G401 (cell line): ENCODE results near the gene HOXD3. TPM values are rescaled to one million over a fixed set of nuclear protein-coding genes. Genes with fewer than 3 reads are reported as not detected.

Source experiments
- DNase-seq: peaks from one replicate; pipeline ENCODE4 v3.0.0-alpha.2; 2015; ENCODE audit warnings: low spot score
- in situ Hi-C: cut with HindIII; loops from 2 replicates; pipeline ENCODE4 v1.10.0; 2016; ENCODE audit warnings: low sequenced_read_pairs, mixed read lengths
- total RNA-seq: library from RNA; depleted of rRNA; stranded (reverse); fragments of >200 nt; shearing (Covaris generic); gene quantifications from 2 replicates; pipeline ENCODE4 v1.2.3, GENCODE V29; 2014

HOXD3 gene
- total RNA-seq, 1 experiment from 2014 or later = 6.5 TPM

DNA sequence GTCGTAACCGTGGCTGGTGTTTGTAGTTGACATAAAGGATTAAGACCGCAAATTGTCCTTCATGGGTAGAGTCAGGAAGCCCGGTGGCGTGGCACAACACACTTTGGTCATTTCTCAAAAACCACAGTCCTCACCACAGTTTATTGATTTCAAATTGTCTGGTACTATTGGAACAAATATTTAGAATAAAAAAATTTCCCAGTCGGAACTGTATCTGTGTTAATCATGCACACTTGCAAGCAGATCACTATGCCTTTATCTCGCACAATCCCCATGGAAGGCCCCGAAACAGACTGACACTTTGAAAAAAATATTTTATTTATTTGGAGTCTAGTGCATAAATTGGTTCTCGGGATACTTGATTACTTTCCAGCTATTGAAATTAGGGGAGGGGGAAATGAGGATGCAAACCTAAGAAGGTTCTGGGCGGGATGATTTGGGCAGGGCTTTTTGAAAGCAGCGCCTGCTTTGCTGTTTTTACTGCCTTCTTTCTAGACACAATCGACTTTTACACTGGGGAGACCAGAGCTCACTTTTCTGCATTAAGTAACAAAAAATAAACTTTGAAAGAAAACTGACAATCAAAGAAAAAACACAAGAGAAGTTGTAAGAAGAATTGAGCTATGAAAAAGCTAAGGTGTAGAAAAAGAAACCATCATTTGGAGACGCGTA lies 15.9 kb downstream of the HOXD3 start:
- in situ Hi-C loops = no loop called here

DNA sequence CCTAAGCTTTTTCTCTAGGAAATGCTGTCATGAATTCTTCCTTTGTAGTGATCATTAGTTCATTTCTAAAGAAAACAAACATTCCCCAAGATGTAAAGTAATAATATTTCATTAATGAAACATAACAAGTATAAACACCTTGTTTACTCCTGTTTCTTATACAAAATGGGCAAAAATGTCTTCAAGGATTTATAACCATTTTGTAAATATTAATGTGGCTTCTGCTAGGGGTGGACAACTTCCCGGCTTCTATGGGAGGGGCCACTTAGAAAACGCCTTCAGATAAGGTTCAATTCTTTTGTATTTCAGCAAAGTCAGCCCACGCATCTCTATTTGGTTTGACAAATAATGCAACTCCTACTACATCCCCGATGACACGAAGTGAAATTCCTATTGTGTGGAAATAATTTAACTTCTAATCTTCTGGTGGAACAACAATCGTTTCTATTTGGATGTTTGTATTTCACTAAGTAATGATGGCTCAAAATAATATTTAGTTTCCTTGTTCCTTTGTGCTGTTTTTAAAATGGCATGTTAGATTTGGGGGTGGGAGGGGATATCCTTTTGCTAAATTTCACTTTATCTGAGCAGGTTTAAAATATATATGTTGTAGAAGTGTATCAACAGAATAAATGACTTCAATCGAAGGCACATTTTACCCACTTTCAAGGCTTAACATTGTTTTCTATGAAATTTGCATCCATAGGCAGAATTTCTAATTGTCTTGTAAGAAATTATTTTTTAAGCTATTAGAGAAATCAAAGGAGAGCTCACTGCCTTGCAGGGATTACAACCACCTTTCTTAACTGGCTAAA lies 16.7 kb downstream of the HOXD3 start:
- no peak for DNase-seq
- in situ Hi-C loops = no loop called here

More for the DNA sequence above, 15.9 kb downstream of the HOXD3 start:
- no peak for DNase-seq

DNA sequence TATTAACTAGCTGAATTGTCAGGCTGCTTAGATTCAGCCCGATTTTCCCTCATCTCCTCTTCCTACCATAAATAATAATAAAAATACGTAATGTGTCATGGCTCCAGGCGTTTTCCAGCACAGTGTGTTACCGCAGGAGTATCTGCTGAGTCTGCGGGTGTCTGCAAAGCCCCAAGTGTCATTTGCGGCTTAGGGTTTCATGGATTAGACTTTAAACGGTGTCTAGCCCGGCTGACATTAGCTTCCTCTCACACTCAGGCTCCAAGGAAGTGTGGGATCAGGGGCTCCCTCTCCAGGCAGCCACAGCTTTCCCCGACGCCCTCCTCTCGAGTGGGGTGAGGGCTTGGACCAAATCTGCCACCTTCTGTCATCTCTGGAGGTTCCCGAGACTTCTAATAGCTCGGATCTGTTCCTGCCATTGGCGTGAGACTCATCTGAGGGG lies 17.3 kb downstream of the HOXD3 start:
- no peak for DNase-seq
- in situ Hi-C loops = no loop called here

DNA sequence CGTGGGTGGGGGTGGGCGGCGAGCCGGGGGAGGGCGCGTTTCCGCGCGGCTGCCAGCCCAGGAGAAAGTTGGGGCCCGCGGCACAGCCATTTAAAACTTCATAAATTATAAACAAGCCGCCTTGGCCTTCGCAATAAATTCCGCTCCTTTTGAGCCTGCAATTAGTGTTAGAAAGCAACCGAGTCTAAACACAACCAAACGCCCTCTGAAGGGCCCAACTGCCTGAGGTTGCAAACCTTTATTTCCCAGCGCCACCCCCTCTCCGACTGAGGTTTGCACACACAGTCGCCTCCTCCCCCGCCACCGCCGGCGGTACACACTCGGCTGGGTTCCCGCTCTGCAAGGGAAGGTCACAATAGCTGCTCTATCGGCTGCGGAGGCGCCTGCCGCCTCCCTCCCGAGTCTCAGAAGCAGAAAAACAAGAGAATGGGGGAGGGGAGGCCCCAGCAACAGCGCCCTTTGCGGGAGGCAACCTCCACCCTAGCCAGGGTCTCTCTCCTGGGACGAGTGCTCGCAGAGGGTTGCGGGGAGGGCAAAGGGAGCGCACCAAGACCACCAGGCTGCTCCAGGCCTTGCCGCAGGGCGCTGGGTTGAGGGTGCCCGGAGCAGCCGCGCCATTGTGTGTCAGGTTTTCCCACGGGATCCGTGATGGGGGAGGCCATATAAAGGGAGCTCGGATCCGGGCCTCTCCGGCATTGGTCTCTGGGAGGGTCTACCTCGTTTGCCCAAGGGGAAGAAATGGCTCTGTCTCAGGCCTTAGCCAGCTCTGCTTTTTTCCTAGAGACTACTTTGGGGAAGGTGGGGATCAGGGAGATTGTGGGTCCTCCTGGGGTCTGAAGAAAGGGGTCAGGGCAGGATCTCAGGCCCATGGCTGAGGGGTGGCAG lies 18.0 kb downstream of the HOXD3 start:
- in situ Hi-C loops = no loop called here

DNA sequence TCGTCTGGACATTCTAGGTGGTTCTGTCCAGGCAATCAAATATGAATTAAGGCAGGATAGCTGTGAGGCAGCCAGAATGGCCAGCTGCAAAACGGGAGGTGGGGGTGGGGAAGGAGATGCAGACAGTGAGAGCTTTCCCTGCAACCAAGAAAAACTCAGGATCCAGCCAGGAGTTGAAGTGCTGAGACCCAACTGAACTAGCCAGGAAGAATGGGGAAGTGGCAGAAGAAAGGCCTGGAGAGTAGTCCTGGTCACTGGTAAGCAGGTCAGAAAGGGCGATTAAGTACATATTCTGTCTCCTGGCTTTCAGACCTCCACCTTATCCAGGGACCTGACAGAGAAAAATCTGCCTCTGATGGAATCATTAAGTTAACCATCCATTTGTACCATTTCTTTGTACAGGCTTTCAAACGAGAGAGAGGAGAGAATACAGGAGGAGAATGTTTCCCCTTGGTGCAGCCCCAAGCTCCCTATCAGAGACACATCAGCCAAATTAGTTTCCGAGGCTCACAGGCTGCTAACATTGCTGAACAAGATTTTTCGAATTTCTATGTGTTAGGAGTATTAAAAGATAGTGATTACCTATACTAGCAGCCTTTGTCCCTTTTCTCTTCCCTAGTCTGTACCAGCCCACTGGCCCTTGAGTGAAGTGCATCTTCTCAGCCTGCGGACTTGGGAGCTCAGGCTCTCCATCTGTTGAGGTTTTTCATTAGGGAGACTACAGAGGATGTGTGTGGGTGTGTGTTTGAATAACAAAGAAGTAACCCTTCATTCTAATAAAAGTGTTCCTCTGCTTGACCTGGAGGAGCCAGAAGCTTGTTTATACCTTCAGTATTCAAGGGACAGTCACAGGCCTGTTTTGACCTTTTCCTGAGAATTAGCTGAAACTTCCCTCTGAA lies 18.9 kb downstream of the HOXD3 start:
- in situ Hi-C loops = no loop called here
- no peak for DNase-seq

More for the DNA sequence above, 18.0 kb downstream of the HOXD3 start:
- no peak for DNase-seq

DNA sequence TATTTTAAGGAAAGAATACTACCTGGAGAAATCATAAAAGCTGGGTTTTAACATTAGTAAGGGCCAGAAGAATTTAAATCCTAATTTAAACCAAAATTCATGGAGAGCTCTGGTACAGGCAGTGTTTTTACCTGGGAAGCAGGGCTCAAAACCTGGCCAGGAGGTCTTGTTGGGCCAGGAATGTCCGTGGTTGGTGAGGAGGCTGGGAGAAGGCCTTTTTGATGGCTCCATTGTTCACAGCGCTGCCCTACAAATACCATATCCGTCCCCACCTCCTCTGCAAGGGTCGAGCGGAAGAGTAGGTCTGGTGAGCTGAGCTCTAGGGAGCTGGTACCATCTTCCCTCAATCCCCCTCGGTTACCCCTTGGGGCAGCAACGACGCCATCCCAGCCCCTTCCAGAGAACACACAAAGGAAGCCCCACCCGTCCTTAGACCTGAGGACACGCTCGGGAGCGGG lies 20.5 kb downstream of the HOXD3 start:
- no peak for DNase-seq

DNA sequence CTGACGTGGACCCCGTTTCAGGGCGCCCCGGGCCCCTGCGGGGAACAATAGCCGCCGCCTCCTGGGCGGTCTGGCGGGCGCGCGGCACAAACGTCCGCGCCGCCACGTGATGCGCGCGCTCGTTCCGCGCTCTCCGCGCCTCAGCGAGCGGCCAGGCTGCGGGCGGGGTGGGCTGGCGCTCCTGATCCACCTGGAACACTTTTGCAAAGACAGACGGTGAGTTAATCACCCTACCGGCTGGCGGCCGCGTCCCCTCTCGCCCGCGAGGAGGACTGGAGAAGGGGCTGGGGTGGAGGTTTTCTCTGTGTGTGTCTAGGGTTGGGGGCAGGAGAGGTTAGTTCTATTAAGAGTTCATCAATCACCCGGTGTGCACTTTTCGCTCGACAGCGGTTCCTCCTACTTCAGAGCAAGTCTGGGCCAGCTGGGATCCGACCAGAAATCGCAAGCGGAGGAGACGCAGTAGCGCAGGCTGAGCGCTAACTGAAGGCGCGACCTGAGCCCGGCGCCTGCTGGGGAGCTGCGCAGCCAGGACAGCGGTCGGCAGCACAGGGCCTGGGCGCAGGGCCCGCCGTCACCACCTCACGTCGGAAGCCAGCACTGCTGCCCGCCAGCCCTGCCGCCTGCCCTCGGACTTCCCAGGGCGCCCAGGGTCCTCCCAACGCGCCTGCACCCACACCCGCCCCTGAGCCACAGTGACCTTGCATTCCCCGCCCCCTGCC lies 21.1 kb downstream of the HOXD3 start:
- in situ Hi-C loops = no loop called here
- no peak for DNase-seq

More for the DNA sequence above, 20.5 kb downstream of the HOXD3 start:
- in situ Hi-C loops = no loop called here

DNA sequence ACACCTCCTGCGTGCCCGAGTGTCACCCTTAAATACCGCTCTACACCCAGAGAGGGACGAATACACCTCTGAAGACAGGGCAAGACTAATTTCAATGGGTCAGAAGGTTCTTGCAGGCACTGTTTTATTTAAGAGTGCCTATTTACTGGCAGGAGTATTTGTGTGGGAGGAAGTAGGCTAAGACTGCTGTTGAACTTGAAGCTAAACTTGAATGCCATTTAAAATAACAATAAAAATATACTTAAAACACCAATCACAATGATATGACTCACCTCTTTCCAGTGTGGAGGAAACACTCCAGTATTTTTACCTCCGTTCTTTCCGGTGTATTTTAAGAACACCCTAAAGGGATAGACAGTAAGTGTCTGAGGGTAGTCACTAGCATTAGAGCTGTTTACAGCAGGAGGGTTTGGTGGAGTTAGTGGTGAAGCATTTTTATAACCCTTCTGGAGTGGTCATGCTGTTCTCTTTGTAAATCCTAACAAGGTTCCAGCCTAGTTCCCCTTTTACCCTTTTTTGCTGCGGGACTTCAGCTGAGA lies 21.7 kb downstream of the HOXD3 start:
- in situ Hi-C loops = no loop called here
- no peak for DNase-seq

DNA sequence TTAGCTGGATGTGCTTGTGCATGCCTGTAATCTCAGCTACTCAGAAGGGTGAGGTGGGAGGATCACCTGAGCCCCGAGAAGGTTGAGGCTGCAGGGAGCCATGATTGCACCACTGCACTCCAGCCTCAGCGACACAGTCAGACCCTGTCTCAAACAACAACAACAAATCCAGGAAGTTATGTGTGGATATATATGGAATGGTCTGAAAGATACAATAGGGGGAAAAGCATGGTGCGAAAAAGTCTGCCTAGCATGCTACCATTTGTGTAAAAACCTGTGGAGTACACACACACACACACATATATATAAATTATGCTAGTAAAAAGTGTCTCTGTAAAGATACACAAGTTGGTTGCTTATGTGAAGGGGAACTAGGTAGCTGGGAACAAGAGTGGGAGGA lies 24.4 kb downstream of the HOXD3 start:
- no peak for DNase-seq
- in situ Hi-C loops = no loop called here

DNA sequence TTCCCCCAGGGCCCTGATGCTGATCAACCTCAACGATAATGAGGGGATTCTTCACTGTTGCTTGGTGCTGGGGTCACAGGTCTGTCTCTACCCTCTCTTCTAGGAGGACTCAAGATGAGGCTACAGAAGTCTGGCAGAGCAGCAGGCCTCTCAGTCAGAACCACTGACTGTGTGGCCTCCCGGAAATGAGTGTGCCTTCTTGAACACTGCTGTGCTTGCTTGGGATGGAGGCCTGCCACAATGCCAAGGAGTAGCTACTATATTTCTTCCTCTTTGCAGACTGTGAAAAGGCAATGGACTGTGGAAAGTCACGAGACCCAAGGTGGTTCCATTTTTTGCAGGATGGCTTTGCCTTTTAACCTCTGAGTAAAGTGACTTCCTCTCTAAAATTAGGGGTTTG lies 25.6 kb downstream of the HOXD3 start:
- in situ Hi-C loops = no loop called here
- DNase-seq = no peak

DNA sequence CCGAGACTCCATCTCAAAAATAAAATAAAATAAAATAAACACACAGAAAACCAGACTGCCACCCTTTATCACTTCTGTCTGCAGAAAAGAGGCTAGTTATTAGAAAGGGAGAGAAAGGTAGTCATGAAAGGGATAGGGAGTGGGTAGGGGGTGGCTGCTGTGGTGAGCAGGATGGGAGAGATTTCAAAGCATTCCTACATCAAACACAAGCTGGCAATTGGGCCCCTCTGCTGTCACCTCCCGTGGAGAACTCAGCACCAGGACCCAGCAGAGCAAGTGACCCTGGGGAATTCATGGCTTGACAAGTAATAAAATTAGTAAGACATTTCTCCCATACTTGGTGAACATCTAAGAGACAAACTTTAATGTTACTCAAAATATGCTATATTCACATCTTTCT lies 27.6 kb downstream of the HOXD3 start:
- in situ Hi-C loops = no loop called here
- no peak for DNase-seq

DNA sequence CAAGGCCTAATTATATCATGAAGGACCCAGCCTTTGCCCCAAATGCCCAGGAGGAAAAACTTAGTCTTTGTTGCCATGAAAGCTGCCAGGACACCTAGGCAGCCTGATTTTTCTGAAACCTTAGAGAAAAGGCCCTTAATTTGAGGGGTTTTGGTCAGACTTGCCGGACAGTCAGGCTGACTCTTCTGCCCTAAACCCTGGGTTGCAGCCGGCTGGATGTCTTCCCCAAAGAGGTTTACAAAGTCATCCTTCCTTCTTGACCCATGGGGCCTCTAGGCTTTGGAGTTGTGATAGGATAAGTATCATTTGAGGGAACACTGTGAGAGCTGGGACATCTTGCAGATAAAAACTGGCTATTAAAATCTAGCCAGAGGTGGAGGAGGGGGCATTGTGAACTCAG lies 28.9 kb downstream of the HOXD3 start:
- in situ Hi-C loops = no loop called here

DNA sequence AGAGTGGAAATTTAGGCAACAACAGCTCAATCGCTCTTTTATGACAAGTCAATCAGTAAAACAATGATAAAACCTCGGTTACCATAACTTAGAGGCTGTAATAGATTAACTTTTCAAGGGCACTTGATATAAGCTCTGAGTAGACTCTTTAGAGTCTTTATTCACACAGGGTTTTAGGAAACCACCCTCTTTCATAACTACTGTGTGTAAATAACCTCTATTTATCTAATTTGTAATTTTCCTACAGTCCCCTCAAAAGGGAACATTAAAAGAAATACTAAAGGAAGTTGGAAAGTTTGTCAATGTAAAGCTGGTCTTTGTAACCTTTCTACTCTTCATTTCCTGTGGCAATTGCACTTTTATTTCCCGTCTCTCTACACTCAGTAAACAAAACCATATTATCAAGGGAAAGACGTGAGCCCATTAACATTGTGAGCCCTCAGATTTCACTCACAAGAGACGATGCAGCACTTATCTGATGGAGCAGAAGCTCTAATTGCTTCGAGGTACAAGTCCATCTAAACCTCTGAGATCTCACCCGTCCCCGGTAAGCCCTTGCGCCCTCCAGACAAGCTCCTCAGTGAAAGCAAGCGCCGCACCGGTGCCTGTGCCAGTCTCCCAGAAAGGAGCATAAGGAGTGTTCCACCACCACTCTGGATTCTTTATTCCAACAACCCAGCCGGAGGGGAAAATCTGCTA lies 30.2 kb downstream of the HOXD3 start:
- in situ Hi-C loops = no loop called here

More for the DNA sequence above, 28.9 kb downstream of the HOXD3 start:
- no peak for DNase-seq

DNA sequence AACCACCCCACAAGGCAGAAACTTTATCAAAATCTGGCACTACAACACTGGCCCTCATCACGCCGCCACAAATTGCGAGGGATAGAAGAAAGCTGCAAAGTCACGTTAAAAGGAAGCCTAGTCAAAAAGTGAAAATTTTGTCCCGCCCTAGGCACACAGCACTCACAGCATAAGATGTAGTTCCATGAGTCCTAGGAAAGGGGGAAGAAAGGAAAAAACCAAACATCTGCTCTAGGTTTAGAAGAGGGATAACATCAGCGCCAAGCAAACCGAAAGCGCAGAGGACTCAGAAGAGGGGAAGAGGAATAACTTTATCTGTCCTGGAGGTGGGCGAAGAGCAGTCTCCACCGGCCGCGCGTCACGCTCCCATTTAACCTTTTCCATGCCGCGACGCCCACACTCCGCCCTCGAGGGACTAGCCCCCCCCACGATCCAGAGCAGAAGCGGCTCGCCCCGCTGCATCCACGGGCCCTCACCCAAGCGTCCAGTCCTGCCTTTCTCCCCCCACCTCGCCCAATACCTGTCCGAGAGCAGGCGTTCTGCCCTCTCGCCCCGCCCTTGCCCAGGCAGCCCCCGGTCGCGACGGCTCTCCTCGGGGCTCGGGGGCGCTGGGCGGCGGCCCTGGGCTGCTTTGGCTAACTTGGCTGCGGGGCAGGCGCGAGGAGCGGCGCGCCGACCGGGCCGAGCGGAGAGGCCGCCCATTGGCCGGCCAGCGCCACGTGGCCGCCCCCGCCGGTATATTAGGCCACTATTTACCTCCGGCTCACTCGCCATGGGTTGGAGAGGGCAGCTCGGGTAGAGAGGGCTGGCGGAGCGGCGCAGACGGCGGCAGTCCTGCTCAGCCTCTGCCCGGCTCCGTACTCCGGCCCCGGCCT lies 31.0 kb downstream of the HOXD3 start, which contains the start of gene HOXD1:
HOXD1 (plus strand) TSS at position 770 of the 875 bp plus-strand sequence. CDS start 134 bp downstream, outside the sequence.
- DNase-seq = no peak
- in situ Hi-C loops = no loop called here

More for the DNA sequence above, 30.2 kb downstream of the HOXD3 start:
- DNase-seq = no peak

DNA sequence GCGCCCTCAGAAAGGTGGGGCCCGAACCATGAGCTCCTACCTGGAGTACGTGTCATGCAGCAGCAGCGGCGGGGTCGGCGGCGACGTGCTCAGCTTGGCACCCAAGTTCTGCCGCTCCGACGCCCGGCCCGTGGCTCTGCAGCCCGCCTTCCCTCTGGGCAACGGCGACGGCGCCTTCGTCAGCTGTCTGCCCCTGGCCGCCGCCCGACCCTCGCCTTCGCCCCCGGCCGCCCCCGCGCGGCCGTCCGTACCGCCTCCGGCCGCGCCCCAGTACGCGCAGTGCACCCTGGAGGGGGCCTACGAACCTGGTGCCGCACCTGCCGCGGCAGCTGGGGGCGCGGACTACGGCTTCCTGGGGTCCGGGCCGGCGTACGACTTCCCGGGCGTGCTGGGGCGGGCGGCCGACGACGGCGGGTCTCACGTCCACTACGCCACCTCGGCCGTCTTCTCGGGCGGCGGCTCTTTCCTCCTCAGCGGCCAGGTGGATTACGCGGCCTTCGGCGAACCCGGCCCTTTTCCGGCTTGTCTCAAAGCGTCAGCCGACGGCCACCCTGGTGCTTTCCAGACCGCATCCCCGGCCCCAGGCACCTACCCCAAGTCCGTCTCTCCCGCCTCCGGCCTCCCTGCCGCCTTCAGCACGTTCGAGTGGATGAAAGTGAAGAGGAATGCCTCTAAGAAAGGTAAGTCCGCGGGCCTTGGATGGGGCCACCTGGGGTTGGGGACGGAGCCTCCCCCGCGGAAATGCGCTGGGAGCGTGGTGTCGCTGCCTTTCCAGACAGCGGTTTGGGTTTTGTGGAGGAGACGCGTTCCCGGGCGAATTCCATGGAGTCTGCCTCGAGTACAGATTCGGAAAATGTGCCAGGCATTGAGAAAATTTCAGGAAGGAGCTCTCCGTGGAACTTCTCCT lies 31.9 kb downstream of the HOXD3 start:
- DNase-seq = no peak
- in situ Hi-C loops = no loop called here
